Liver (tissue), 9 donors: ENCODE data around the gene LGALS7B. TPM values are rescaled to one million over a fixed set of nuclear protein-coding genes. Genes with fewer than 3 reads are reported as not detected.

Experiments
- DNase-seq: peaks from one replicate; pipeline ENCODE4 v3.0.0-alpha.2; 2017; ENCODE audit warnings: low spot score
- H3K27ac ChIP-seq, 2 donors: one replicate each; pipeline ENCODE4 v1.7.0; 2013; ENCODE audit warnings: inconsistent platforms in 2 of 2, low read length in 2 of 2, control low read depth in 1 of 2, low read depth in 1 of 2, mild to moderate bottlenecking in 1 of 2
- H3K27me3 ChIP-seq, 4 donors: one replicate each; pipeline versions ENCODE4 v1.6.1 to v1.7.0; 2013; ENCODE audit warnings: low read length in 3 of 4, inconsistent platforms in 1 of 4, mild to moderate bottlenecking in 1 of 4, moderate library complexity in 1 of 4; ENCODE audit not compliant: control insufficient read depth in 4 of 4, insufficient read depth in 4 of 4
- H3K36me3 ChIP-seq, 4 donors: one replicate each; pipeline versions ENCODE4 v1.6.1 to v1.7.0; 2013; ENCODE audit warnings: low read length in 3 of 4, mild to moderate bottlenecking in 3 of 4, low read depth in 1 of 4, moderate library complexity in 1 of 4; ENCODE audit not compliant: control insufficient read depth in 4 of 4, insufficient read depth in 3 of 4
- H3K4me1 ChIP-seq, 4 donors: one replicate each; pipeline versions ENCODE4 v1.6.1 to v1.7.0; 2013; ENCODE audit warnings: low read length in 3 of 4, mild to moderate bottlenecking in 3 of 4, moderate library complexity in 1 of 4; ENCODE audit not compliant: control insufficient read depth in 4 of 4, insufficient read depth in 4 of 4
- H3K4me3 ChIP-seq, 3 donors: one replicate each; pipeline versions ENCODE4 v1.6.1 to v1.7.0; 2013; ENCODE audit warnings: low read length in 3 of 3, control low read depth in 1 of 3, low read depth in 1 of 3, mild to moderate bottlenecking in 1 of 3
- H3K9ac ChIP-seq, 2 donors: one replicate each; pipeline ENCODE4 v1.7.0; 2013; ENCODE audit warnings: low read length in 2 of 2, mild to moderate bottlenecking in 2 of 2, moderate library complexity in 2 of 2, control low read depth in 1 of 2, low read depth in 1 of 2
- H3K9me3 ChIP-seq, 4 donors: one replicate each; pipeline versions ENCODE4 v1.6.1 to v1.7.0; 2013; ENCODE audit warnings: low read length in 3 of 4; ENCODE audit not compliant: control insufficient read depth in 4 of 4
- ATF3 ChIP-seq: IDR thresholded peaks from 2 replicates; pipeline ENCODE4 v1.6.1; 2016; ENCODE audit warnings: antibody characterized with exemption
- CTCF ChIP-seq: fragments of 150-350 bp; IDR thresholded peaks from 2 replicates; pipeline ENCODE4 v1.5.1; 2017; ENCODE audit warnings: improper control_type of control experiment, low read depth, low read length; ENCODE audit not compliant: missing input control
- EGR1 ChIP-seq, 2 donors: IDR thresholded peaks; 2 replicates each; pipeline ENCODE4 v1.6.1; 2016 to 2018; ENCODE audit warnings: antibody characterized with exemption in 2 of 2, low read depth in 2 of 2
- FOXA1 ChIP-seq: IDR thresholded peaks from 2 replicates; pipeline ENCODE4 v1.6.1; 2016; ENCODE audit warnings: antibody characterized with exemption
- FOXA2 ChIP-seq: IDR thresholded peaks from 2 replicates; pipeline ENCODE4 v1.6.1; 2016; ENCODE audit warnings: antibody characterized with exemption
- GABPA ChIP-seq, 2 donors: IDR thresholded peaks in 1 of 2; conservative IDR thresholded peaks in 1 of 2; 2 replicates each; pipeline ENCODE4 v1.6.1; 2016; ENCODE audit warnings: antibody characterized with exemption in 2 of 2, mild to moderate bottlenecking in 1 of 2, moderate library complexity in 1 of 2
- HNF4A ChIP-seq, 2 donors: conservative IDR thresholded peaks; 2 replicates each; pipeline ENCODE4 v1.6.1; 2016; ENCODE audit warnings: antibody characterized with exemption in 2 of 2, mild to moderate bottlenecking in 2 of 2
- HNF4G ChIP-seq: IDR thresholded peaks from 2 replicates; pipeline ENCODE4 v1.6.1; 2016; ENCODE audit warnings: antibody characterized with exemption
- JUND ChIP-seq, 2 donors: IDR thresholded peaks; 2 replicates each; pipeline ENCODE4 v1.6.1; 2016; ENCODE audit warnings: antibody characterized with exemption in 2 of 2
- MAX ChIP-seq: IDR thresholded peaks from 2 replicates; pipeline ENCODE4 v1.6.1; 2016; ENCODE audit warnings: antibody characterized with exemption
- NR2F2 ChIP-seq: IDR thresholded peaks from 2 replicates; pipeline ENCODE4 v1.6.1; 2016; ENCODE audit warnings: antibody characterized with exemption
- RAD21 ChIP-seq, 2 donors: IDR thresholded peaks; 2 replicates each; pipeline ENCODE4 v1.6.1; 2016; ENCODE audit warnings: antibody characterized with exemption in 2 of 2, mild to moderate bottlenecking in 2 of 2
- REST ChIP-seq: IDR thresholded peaks from 2 replicates; pipeline ENCODE4 v1.6.1; 2016; ENCODE audit warnings: antibody characterized with exemption, mild to moderate bottlenecking
- RXRA ChIP-seq, 2 donors: IDR thresholded peaks; 2 replicates each; pipeline ENCODE4 v1.6.1; 2017 to 2018; ENCODE audit warnings: antibody characterized with exemption in 2 of 2, mild to moderate bottlenecking in 1 of 2
- SP1 ChIP-seq: IDR thresholded peaks from 2 replicates; pipeline ENCODE4 v1.6.1; 2018; ENCODE audit warnings: antibody characterized with exemption, mild to moderate bottlenecking
- TAF1 ChIP-seq: conservative IDR thresholded peaks from 2 replicates; pipeline ENCODE4 v1.6.1; 2016; ENCODE audit warnings: antibody characterized with exemption, mild to moderate bottlenecking
- YY1 ChIP-seq: IDR thresholded peaks from 2 replicates; pipeline ENCODE4 v1.6.1; 2016; ENCODE audit warnings: antibody characterized with exemption, mild to moderate bottlenecking
- ZBTB33 ChIP-seq: IDR thresholded peaks from 2 replicates; pipeline ENCODE4 v1.6.1; 2016; ENCODE audit warnings: antibody characterized with exemption
- WGBS: extraction: QIAGEN DNeasy Blood & Tissue Kit; methylation state at CpG from one replicate; pipeline ENCODE4 v1.1.7; 2013; 5-methylcytosine and 5-hydroxymethylcytosine counted together
- polyA plus RNA-seq, 2 donors: library from polyadenylated mRNA; stranded (reverse) in 1 of 2; unstranded in 1 of 2; fragments of 200-250 nt in 1 of 2; fragments of >200 nt in 1 of 2; fragmentation: Nextera tagmentation in 1 of 2; extraction: Ambion mirVana in 1 of 2; gene quantifications; one replicate each; pipeline versions ENCODE4 v1.2.1 to v1.2.3, GENCODE V29; 2013 to 2015
- total RNA-seq, 2 donors: library from RNA; depleted of rRNA; stranded (reverse); fragments of >200 nt; gene quantifications; one replicate each; pipeline ENCODE4 v1.2.3, GENCODE V29; 2014
- donor health status: healthy.
- donor health status: healthy.
- donor health status: healthy.
- donor health status: healthy.
- donor health status: healthy.

Gene LGALS7B
- total and polyA plus RNA-seq, 4 donors = 0.36 TPM; not detected in 3

- H3K4me1 ChIP-seq = peaks cover 8 to 34% (median 21%) of the 10 kb centered on the region in 4 donors
- WGBS = 74% methylated on average over 6 of the region's 6 CpGs
- H3K36me3 ChIP-seq = peaks cover 4 to 20% (median 16%) of the 10 kb centered on the region in 4 donors
- H3K4me3 ChIP-seq = no peak overlapping the region
- no peak for TF ChIP-seq ATF3
- TF ChIP-seq ZBTB33 = no peak
- TF ChIP-seq EGR1 (IDR thresholded peaks at IDR 0.05; ENCODE audit: low read depth in 2 of 2) = no peak
- no peak for TF ChIP-seq CTCF
- TF ChIP-seq HNF4A (conservative IDR thresholded peaks at IDR 0.05) = no peak
- no peak for TF ChIP-seq NR2F2
- no peak for TF ChIP-seq RXRA (IDR thresholded peaks at IDR 0.05)
- TF ChIP-seq REST = no peak
- no peak for TF ChIP-seq SP1
- no peak for TF ChIP-seq HNF4G
- no peak for TF ChIP-seq FOXA2
- no peak for TF ChIP-seq GABPA (IDR thresholded peaks at IDR 0.05 in 1 of 2, conservative IDR thresholded peaks at IDR 0.05 in 1 of 2)
- no peak for TF ChIP-seq RAD21 (IDR thresholded peaks at IDR 0.05)
- no peak for TF ChIP-seq YY1
- TF ChIP-seq TAF1 = no peak
- TF ChIP-seq MAX = no peak
- no peak for TF ChIP-seq FOXA1
- TF ChIP-seq JUND (IDR thresholded peaks at IDR 0.05) = no peak
- H3K9me3 ChIP-seq = no peaks in the 10 kb centered on the region
- no peak for DNase-seq
- H3K27ac ChIP-seq = no peak overlapping the region
- H3K27me3 ChIP-seq = no peaks in the 10 kb centered on the region
- H3K9ac ChIP-seq = no peak overlapping the region
These were observed 38.0 kb downstream of the LGALS7B start for GRCh38 chr19:38826856-38827551.
